ENCODE data around the gene AGPAT3.

GRCh38 chr21:43842742-43843141 is 22.3 kb upstream of the AGPAT3 start:
- TF ChIP-seq, protein P1, sequence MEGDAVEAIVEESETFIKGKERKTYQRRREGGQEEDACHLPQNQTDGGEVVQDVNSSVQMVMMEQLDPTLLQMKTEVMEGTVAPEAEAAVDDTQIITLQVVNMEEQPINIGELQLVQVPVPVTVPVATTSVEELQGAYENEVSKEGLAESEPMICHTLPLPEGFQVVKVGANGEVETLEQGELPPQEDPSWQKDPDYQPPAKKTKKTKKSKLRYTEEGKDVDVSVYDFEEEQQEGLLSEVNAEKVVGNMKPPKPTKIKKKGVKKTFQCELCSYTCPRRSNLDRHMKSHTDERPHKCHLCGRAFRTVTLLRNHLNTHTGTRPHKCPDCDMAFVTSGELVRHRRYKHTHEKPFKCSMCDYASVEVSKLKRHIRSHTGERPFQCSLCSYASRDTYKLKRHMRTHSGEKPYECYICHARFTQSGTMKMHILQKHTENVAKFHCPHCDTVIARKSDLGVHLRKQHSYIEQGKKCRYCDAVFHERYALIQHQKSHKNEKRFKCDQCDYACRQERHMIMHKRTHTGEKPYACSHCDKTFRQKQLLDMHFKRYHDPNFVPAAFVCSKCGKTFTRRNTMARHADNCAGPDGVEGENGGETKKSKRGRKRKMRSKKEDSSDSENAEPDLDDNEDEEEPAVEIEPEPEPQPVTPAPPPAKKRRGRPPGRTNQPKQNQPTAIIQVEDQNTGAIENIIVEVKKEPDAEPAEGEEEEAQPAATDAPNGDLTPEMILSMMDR (conservative IDR thresholded peaks at IDR 0.05 in 1 of 2, IDR thresholded peaks at IDR 0.05 in 1 of 2; ENCODE audit: low read depth in 1 of 2, low read length in 2 of 2) = no peak
- no peak for TF ChIP-seq EZH2 (IDR thresholded peaks at IDR 0.05; ENCODE audit: low read length, missing control alignments)
